Measurements from ENCODE around the gene CCSER1.

The CCSER1 gene

DNA sequence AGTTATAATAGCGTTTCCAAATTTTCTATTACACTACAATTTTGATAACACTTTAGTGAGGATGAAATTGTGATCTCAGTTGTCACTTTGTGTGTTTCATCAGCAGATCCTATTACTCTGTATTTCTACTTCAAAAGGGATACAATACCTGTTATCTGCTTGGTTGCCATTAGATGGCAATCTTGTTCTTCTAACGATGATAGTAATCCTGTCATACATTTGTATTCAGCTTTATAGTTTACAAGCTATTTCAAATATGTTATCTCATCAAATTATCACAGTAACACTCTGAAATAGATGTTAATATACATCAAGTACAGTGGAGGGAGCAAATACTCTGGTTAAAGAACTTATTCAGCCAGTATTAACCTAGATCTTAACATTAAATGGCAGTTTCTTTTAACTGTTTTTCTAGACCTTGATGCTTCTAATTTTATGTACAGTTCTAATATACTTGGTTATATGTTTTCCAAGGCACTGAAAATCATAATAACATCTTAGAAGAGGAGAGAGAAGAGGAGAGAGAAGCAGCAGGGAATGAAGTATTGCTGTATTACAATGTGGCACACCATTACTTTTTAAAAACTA is 292.0 kb downstream of the CCSER1 start:
- TF ChIP-seq, protein P1, sequence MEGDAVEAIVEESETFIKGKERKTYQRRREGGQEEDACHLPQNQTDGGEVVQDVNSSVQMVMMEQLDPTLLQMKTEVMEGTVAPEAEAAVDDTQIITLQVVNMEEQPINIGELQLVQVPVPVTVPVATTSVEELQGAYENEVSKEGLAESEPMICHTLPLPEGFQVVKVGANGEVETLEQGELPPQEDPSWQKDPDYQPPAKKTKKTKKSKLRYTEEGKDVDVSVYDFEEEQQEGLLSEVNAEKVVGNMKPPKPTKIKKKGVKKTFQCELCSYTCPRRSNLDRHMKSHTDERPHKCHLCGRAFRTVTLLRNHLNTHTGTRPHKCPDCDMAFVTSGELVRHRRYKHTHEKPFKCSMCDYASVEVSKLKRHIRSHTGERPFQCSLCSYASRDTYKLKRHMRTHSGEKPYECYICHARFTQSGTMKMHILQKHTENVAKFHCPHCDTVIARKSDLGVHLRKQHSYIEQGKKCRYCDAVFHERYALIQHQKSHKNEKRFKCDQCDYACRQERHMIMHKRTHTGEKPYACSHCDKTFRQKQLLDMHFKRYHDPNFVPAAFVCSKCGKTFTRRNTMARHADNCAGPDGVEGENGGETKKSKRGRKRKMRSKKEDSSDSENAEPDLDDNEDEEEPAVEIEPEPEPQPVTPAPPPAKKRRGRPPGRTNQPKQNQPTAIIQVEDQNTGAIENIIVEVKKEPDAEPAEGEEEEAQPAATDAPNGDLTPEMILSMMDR (conservative IDR thresholded peaks at IDR 0.05; ENCODE audit: low read depth, low read length) = peak; percentile 59
- peak; percentile 48 for DNase-seq (ENCODE audit: low read depth)
- H3K4me3 ChIP-seq (ENCODE audit: low read length) = no peak overlapping the region

DNA sequence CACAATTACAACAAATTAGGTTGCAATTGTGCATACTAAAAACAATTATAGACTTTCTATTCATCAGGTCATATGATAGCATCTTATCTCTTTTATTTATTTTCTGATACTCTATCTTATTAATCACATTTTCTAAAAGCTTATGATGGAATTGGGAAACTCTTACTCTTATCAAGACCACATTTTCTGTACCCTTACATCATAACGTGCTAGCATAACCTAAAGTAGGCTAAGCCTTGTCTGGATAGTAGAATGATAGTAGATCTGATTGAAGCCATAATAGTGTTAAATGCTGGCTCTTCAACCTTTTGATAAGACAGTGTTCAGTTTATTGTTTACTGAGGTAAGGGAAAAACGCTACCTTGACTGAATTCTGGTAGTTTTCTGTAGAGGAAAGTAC is 294.0 kb downstream of the CCSER1 start:
- H3K4me3 ChIP-seq (ENCODE audit: low read length) = no peak overlapping the region
- no peak for DNase-seq (ENCODE audit: low read depth)
- TF ChIP-seq, protein P1 (conservative IDR thresholded peaks at IDR 0.05; ENCODE audit: low read depth, low read length) = no peak

DNA sequence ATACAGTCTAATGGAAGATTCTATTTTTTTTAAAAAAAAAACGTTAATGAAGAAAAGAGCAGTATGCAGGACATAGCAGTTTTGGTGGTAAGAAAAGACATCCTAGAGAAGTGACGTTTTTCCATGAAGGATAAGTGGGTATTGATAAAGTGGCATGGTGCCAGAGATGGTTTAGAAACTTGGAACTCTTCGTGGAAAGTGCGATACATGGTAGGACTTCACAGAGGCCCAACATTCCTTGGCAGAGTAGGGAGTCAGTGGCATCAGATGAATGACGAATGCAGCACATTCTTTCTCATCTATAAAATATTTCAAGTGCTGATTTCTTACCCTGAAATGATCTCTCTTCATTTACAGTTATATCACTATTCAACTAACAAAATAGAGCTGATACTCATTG is 298.7 kb downstream of the CCSER1 start:
- no peak for DNase-seq (ENCODE audit: low read depth)
- TF ChIP-seq, protein P1 (conservative IDR thresholded peaks at IDR 0.05; ENCODE audit: low read depth, low read length) = no peak
- H3K4me3 ChIP-seq (ENCODE audit: low read length) = no peak overlapping the region

DNA sequence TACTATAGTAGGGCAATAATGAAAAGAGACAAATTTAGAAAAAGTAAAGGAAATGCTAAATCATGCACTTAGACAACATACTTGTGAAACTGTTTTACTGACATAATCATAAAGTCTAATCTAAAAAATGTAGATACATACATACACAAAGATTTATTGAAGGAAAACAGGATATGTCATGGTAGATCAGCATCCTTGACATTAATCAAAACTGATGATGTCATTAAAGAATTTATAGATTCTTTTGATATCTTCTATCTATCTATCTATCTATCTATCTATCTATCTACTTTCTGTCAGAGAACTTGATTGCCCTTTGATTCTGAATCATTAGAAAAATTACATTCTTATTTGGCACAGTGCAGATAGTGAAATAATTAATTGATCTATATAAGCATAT is 311.3 kb downstream of the CCSER1 start:
- TF ChIP-seq, protein P1 (conservative IDR thresholded peaks at IDR 0.05; ENCODE audit: low read depth, low read length) = no peak
- no peak for DNase-seq (ENCODE audit: low read depth)
- no peak overlapping the region for H3K4me3 ChIP-seq (ENCODE audit: low read length)

DNA sequence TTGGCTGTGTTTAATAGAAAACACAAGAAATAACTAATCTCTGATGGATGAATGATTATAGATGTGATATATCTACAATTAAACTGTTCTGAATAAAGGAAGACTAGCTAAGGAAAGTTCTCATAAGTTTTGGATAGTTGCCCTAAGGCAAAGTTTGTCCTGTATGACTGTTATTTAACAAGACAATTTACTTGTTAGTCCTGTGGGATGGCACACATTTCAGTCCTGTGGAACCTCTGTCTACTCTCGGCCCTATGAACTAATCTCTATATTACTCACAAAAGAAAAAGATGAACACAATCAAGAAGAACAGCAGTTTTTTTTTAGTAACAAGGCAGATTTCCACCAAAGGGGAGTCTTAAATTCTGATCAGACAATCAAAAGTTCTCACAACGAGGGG is 314.6 kb downstream of the CCSER1 start:
- DNase-seq (ENCODE audit: low read depth) = no peak
- TF ChIP-seq, protein P1 (conservative IDR thresholded peaks at IDR 0.05; ENCODE audit: low read depth, low read length) = no peak
- no peak overlapping the region for H3K4me3 ChIP-seq (ENCODE audit: low read length)

DNA sequence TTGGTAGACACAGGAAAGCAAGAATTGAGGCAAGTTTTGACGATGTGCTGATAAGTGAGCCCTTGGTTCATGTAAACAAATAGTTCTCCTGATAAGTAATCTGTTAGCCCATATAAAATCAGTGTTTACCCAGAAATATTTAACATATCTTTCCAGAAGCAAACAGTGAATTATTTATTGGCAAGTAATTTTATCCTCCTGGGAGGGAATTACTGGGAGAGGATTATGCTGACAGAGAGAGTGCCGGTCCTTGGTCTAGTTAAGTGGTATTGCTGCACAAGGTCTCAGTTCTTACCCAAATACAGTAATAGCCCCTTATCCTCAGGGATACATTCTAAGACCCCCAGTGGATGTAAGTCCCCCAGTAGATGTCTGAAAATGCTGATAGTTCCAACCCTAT is 315.4 kb downstream of the CCSER1 start:
- H3K4me3 ChIP-seq (ENCODE audit: low read length) = no peak overlapping the region
- no peak for DNase-seq (ENCODE audit: low read depth)
- TF ChIP-seq, protein P1 (conservative IDR thresholded peaks at IDR 0.05; ENCODE audit: low read depth, low read length) = no peak

DNA sequence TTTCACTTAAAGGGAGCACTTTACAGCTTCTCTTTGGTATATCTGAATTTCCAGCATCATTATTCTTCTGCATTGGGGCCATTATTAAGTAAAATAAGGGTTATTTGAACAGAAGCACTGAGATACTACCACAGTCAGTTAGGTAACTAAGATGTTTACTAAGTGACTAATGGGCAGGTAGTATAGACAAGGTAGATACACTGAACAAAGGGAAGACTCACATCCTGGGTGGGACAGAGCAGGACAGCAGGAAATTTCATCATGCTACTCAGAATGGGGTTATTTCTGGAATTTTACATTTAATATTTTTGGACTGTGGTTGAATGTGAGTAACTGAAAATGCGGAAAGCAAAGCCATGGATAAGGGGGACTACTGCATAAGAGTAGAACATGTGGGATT is 316.0 kb downstream of the CCSER1 start:
- no peak overlapping the region for H3K4me3 ChIP-seq (ENCODE audit: low read length)
- TF ChIP-seq, protein P1 (conservative IDR thresholded peaks at IDR 0.05; ENCODE audit: low read depth, low read length) = no peak
- DNase-seq (ENCODE audit: low read depth) = no peak
